ENCODE data around the gene ZNF446.

Gene ZNF446

GRCh38 chr19:58522709-58523108 lies 46.6 kb downstream of the ZNF446 start:
- DNase-seq (ENCODE audit: low read depth in 2 of 2) = no peak

DNA sequence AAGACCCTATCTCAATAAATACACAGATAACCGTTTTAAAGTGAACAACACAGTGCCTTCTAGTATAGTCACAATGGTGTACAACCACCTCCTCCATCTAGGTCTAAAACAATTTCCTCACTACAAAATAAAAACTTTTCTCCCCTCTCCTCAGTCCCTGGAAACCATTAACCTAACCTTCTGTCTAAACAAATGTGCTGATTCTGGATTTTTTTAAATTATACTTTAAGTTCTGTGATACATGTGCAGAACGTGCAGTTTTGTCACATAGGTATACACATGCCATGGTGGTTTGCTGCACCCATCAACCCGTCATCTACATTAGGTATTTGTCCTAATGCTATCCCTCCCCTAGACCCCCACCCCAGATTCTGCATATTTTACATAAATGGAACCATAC lies 53.3 kb downstream of the ZNF446 start:
- DNase-seq (ENCODE audit: low read depth in 2 of 2) = no peak

Measured in stimulated activated CD8-positive, alpha-beta memory T cell treated with anti-CD3 and anti-CD28 coated beads, Interleukin-7, amount 100 ng/mL, for 1 hour (primary cell).